HG03064 (cell line): Measurements from ENCODE around the gene SLC44A3.
A peak's percentile ranks its signal among the peaks of the same experiment; 100 is the strongest.
"Not testable (repeated sequence)": the region's sequence is repeated elsewhere in the genome, so short reads cannot be mapped to it uniquely, and the experiment has no call there.

Experiments
- ATAC-seq: cut with Tn5 transposase; IDR thresholded peaks from one replicate; pipeline ENCODE4 v1.9.1; 2021; ENCODE audit warnings: low read depth; ENCODE audit not compliant: unreplicated experiment

Gene SLC44A3

DNA sequence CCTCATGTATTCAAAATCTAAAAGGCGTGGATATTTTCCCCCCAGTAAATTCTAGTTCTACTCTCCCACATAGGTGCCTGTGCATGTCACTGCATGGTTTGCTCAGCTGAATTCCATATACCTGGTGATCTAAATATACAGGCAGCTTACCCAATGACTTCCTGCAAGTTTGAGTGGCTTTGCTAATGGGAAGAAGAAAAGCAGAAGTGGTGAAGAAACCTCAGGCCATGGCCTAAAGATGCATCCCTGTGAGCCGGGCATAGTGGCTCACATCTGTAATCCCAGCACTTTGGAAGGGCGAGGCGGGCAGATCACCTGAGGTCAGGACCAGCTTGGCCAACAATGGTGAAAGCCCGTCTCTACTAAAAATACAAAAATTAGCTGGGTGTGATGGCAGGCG is 11.5 kb downstream of the SLC44A3 start:
- ATAC-seq = no peak

DNA sequence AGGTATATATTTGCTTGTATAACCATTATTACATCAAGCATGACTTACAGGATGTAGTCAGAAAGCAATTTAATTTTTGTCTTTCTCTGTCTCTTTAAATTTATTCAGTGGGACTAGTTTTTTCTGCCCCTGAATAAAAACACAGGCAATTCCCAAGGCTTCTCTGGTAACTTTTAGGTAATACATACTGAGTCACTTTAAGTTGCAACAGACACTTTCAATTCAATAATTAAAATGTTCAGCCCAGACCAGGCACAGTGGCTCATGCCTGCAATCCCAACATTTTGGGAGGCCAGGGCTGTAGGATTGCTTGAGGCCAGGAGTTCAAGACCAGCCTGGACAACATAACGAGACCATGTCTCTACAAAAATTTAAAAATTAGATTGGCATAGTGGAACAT is 12.3 kb downstream of the SLC44A3 start:
- ATAC-seq = no peak

DNA sequence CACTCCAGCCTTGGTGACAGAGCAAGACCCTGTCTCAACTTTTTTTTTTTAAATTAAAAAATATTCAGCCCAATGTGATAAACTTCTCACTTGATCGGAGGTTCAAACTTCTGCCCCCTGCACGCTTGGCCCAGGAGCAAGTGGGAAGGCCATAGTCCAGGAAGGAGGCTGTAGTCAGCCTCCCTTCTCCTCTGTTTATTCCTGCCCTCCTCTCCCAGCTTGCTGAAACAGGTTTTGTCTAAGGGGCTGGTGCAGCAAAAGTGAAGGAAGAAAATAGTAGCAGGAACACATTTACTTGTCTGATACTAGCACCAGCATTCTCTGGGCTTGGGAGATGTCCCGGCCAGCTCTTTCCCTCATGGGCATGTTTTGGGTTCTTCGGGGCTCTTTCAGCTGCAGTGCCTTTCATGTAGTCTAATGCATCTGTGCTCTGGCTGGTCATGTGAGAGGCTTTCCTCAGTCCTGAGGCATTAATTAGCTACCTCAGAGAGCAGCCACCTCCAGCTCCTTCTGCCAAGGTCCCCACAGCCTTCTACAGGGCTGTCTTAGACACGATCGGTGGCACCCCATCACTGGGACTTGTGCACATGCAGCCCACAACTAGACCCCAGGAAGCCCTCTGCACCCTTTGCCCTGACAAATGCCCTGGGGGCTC is 12.9 kb downstream of the SLC44A3 start:
- ATAC-seq = no peak

DNA sequence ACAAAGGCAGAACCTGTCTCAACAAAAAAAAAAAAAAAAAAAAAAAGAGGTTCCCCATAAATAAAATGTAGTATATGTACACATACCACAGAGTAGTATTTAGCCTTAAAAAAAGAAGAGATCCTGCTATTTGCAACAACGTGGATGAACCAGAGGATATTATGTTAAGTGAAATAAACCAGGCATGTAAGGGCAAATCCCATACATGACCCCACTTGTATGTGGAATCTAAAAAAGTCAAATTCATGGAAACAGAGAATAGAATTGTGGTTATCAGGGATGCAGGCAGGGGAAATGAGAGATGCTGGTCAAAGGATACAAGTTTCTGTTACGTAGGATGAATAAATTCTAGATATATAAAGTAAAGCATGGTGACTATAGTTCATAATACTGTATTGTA is 16.7 kb downstream of the SLC44A3 start:
- no peak for ATAC-seq

DNA sequence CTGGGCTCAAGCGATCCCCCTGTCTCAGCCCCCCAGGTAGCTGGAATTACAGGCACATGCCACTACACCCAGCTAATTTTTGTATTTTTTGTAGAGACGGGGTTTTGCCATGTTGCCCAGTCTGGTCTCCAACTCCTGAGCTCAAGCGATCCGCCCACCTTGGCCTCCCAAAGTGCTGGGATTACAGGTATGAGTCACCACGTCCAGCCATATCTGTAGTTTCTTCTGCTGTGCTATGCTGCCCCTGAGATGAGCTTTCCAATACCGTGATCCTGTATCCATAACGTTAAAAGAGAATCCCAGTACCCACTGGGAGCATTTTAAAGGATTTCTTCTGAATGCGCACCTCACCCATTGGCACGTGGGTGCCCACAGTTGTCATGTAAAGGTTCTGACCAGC is 20.2 kb downstream of the SLC44A3 start:
- not testable (repeated sequence) for ATAC-seq

DNA sequence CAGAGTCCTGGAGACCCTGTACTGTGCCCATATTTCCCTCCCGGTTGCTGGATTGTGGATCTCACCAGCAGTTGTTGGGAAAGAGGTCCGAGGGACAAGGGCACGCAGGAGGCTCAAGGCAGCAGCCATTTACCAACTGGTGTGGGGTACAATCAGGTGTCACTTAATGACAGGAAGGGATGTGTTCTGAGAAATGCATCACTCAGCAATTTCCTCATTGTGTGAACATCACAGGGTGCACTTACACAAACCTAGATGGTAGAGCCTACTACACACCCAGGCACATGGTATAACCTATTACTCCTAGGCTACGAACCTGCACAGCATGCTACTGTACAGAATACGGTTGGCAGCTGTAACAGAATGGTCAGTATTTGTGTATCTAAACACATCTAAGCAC is 20.7 kb downstream of the SLC44A3 start:
- no peak for ATAC-seq

DNA sequence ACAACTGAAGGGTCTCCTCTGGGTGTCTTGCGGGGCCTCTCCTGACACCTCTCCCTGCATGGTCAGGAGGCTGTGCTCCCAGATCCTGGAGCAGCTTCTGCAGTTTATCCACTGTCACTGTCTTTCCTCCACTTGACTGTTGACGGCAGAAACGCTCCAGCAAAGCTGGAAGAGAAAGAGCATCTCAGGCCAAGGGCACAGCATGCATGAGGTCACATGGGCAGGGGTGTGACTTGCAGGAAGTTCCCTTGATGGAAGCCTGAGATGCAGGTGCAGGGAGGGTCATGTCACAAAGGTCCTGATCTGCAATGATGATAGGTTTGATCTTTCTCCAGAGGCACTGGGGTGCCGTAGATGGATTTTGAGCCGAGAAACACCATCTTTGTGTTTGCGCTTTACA is 23.3 kb downstream of the SLC44A3 start:
- no peak for ATAC-seq

DNA sequence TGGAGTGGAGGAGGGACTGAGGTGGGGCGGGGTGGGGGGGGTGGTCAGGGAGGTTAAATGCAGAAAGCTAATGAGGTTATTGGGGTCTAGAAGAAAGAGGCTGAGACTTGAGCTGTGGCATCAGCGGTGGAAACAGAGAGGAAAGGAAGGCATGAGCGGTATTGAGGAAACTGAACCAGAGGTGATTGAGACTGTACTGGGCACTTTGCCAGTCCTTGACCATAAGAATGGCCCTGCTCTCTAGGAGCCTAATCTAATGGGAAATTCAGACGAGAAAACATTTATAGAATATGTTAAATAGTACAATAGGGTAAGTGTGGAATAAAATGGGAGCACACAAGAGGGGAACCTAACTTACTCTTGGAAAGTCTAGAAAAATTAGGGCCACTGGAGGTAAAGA is 23.7 kb downstream of the SLC44A3 start:
- no peak for ATAC-seq

DNA sequence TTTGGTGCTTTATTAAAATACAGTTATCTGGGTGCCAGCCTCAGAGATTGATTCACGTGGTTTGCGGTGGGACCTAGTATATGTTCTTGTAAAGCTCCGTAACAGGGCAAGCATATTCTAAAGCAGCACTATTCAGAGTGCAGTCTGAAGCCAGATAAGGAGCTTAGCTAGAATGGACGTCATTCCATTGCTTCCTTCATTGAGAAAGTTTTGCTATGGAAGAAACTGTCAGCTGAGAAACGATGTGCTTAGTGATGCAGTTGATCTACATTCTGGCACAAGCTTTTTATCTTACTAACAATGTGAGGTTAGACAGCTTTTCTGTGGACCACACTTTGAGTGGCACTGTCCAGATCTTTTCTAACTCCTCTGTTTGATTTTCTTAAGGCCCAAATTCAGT is 26.2 kb downstream of the SLC44A3 start:
- ATAC-seq = no peak

DNA sequence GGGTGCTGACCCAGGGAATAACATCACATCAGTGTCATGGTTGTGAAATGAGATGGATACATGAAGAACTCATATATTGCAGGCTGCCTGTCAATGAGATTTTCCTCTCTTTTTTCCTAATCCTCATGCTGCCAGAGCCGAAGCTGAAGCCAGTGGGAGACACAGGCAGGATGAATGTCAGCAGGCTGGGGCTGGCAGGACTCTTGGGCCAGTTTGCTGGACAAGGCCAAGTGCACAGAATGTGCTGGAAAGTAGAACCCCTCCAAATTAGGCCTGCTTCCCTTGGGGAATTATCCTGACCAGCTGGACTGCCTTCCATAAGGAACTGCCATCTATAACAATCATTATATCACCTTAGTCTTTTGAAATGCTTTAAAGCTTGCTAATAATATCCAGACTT is 31.4 kb downstream of the SLC44A3 start:
- ATAC-seq = no peak

DNA sequence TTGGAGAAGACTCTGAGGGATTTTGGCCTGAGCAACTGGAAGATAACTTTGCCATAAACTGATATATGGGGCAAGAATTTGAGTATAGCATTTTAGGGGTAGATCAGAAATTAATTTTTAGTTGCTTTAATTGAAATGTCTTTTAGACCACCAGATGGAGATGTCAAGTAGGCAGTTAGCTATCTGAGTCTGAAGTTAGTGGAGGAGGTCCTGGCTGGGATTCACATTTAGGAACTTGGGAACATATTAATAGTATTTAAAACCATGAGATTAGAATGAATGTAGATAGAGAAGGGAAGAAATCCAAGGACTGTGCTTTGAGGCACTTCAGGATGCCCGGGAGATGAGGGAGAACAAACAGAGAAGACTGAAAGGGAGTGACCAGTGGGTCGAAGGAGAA is 32.6 kb downstream of the SLC44A3 start:
- ATAC-seq = no peak

DNA sequence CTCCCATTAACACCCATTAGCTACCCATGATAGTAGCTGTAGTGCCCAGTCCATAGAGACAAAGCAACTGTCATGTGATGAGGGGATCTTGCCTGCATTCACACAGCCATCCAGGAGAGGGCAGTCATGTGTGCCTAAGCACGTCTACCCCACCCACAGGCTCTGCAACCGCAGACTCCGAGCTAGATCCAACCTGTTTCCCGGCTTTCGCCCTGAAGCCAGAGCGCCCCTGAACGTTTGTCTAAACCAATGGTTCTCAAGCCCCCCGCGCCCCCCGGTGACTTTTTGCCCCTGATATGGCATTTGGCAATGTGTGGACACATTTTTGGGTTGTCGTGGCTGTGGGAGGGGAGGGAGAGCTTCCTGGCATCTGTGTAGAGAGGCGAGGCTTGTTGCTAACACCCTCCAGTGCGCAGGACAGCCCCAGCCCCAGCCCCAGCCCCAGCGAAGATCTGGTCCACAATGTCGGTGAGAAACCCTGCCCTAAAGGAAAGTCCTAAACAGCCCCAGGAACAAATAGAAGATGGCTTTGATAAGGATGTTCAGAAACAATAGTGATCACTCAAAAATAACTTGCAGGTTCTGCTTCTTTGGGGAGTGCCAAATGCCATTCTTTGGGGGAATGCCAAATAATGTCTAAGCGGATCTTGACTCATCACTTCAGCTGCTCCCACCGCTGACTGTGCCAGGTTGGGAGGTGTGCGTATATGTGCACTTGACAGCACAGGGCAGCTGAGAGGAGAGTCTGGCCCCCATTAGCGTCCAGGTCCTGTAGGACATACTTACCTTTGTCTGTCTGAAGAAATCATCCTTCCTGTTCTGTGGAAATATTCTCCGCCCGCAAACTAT is 34.5 kb downstream of the SLC44A3 start:
- ATAC-seq = peak; percentile 97

DNA sequence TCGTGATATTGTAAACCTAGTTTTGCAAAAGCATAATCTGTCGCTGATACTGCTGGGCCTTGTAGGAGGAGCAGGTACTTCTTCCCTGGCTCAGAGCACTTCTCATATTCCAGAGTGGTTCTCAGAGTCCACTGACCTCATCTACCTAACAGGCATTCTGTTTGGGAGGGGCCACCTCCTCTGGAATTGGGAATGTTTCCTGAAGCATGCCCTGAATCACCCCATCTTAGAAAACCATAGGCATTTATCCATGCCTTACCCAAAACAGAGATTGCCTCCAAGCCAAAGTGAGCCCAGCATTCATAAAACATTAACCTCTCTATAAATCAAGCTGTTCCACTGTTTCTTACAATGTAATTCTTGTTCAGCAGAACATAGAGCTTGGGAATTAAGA is 35.1 kb downstream of the SLC44A3 start:
- ATAC-seq = no peak

DNA sequence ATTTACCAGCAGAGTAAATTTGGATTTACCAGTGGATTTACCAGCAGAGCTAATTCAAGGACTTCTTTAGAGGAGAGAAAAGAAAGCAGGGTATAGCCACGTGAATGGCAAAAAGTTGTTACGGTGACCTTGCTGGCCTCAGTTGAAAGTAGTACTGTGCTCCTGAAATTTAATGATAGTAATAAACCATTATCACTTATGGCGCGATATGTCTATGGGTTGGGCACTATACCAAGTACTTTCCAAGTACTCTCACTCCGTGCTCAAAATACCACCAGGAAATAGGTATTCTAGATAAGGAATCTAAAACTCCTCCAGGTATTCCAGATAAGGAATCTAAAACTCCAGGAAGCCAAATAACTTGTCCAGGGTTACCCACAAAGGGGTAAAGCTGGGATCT is 35.8 kb downstream of the SLC44A3 start:
- no peak for ATAC-seq

DNA sequence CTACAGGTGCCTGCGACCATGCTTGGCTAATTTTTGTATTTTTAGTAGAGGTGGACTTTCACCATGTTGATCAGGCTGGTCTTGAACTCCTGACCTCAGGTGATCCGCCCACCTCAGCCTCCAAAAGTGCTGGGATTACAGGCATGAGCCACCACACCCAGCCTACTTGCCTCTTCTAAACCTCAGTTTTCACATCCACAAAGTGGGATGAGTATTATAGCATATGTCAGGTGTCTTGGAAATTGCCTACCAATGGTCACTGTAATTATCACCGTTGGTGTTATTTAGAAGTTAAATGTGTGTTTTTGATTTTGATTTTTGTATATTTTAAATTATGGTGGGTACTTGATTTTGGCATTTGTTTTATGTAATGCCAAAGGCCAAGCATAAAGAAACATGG is 36.7 kb downstream of the SLC44A3 start:
- ATAC-seq = no peak

DNA sequence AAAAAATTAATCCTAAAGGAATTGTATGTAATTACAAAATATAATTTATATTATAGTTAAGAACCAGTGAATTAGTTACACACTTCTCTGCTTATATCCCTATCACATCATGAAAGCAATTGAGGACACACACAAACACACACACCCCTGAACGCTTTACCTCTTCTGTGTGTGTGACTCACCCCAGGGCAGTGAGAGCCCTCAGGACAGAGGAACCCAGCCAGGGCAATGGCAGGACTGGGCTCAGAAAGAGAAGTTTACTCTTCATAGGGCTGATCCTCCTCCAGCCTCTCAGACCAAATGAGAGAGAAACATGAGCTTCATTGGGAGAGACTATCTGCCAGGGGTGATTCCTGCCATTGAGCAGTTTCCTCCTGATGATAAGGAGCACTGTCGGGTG is 38.1 kb downstream of the SLC44A3 start:
- no peak for ATAC-seq

DNA sequence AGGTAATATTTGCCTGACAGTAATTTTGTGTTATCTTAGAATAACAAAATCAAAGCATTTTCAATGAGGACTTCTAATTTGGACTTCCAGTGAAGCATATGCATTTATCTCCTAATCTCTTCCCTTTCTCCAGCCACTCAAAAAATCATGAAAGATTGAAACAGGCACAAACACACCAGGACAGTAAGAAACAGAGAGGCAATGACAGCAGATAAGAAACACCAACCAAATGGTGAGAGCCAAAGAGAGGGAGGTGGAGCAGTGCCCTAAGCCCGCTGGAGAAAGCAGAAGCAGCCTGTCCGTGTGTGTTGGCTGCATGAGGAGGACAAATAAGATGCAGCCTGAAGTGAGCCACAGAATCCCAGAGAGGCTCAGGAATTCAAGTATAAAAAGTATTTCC is 39.0 kb downstream of the SLC44A3 start:
- ATAC-seq = no peak

DNA sequence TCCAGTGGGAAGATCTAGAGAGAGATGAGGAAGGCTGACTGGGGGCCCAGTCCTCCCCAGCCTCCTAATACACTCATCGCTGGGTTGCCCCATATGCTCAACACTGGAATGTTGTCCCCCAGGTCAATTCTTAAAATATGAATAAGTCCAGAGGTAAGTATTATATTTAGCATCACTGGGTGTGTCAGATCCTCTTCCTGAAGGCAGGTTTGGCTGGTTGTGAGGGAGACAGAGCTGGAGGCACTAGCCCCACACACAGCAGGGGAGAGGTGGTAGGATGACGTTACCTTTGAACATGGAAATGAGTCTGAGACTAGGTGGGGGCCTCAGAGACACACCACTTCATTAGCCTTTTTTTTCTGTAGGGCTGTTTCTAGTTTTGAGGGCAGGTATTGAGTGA is 42.6 kb downstream of the SLC44A3 start:
- ATAC-seq = no peak

DNA sequence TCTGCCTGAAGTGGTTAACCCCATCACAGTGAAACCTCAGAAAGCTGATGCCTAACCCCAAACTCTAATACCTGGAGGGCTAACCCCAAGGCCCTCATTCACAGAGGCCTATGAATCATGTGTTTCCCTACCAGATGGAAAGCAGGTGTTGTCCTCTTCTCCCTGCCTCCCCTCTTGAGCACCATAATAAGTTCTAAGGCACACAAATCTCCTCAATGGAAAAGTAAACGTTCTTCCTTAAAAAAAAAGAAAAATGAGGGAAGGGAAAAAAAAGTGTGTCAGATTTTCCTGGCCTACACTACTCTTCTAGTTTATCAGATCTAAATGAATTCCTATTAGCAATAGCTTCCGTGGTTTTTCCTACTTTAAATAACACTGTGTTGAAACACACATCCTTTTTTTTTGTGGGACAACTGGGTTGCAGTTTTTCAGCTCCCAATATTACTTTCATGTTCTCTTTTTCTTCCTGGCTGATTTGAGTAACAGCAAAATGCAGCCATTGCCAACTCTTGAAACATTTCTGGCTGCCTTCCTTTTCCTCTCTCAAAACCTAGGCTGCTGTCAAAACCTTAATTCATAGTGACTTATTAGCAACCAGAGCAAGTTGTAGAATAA is 43.2 kb downstream of the SLC44A3 start:
- ATAC-seq = no peak

DNA sequence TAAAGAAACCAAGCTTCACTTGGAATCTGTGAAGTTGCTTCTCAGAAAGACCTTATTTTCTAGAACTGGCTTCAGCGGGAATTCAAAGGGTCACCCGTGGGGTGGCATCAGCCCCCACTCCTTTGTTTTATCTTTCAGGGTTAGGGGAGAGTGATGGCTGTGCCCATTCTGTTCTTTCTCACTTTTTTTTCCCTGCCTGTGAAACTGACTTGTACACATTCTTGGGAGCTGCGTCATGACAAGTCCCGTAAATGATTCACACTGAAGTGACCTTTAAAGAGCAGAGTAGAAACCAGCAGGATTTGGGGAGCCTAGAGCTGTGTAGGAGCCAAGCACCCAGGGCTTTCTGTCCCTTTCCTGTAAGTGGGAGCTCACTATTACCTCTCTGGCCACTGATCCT is 43.8 kb downstream of the SLC44A3 start:
- no peak for ATAC-seq

DNA sequence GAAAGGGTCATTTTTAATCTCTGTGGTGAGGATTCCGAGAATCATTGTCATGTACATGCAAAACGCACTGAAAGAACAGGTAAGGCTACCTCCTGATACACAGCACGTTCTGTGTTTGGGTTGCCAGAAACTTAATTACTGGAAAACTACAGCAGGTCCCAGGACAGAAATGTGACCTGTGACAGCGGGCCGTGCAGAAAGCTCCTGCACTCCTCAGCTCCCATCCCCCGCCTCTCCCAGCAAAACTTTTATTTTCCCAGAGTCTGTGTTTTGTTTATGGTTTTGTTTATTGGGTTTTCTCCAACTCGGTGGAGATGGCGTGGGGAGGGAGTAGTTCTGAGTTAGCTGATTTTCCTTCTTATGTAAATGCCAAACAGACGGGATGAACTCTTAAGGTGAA is 44.7 kb downstream of the SLC44A3 start:
- no peak for ATAC-seq

DNA sequence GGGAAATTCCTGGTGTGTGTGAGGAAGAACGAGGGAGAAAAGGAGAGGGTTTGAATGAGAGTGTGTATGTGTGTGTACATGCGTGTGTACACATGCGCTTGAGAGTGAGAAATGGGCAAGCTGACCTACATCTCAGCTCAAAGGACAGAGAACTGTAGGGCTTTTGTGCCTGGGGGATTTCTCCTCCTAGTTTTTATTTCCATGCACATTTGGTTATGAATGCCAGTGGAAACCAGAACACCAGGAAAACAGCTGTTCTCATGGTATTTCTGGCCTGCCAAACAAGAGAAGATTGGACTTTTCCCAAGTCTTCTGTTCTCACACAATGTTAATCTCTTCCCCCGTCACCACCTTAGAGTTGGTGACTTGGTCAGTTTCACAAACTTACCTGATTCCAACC is 45.2 kb downstream of the SLC44A3 start:
- ATAC-seq = no peak
